ENCODE measurements around the gene CYP17A1. TPM values are rescaled to one million over a fixed set of nuclear protein-coding genes. Genes with fewer than 3 reads are reported as not detected.
A peak's percentile ranks its signal among the peaks of the same experiment; 100 is the strongest.
"Not testable (repeated sequence)": the region's sequence is repeated elsewhere in the genome, so short reads cannot be mapped to it uniquely, and the experiment has no call there.

Gene CYP17A1
- total RNA-seq, 2 donors from 2014 or later: not detected

GRCh38 chr10:102824664-102825063, 12.5 kb downstream of the CYP17A1 start:
- no peaks in the 10 kb centered on the region for H3K36me3 Mint-ChIP-seq (ENCODE audit: low read depth)

GRCh38 chr10:102822222-102822621, 15.0 kb downstream of the CYP17A1 start:
- Mint-ChIP-seq H3K4me1 (no peaks in the 10 kb centered on the region), H3K27me3 (no peaks in the 10 kb centered on the region), H3K27ac (no peak overlapping the region), H3K36me3 (ENCODE audit: low read depth) (no peaks in the 10 kb centered on the region), H3K4me3 (no peak overlapping the region), H3K9me3 (no peaks in the 10 kb centered on the region)
- no peak for ATAC-seq (replicated peaks)

More at GRCh38 chr10:102824664-102825063, 12.5 kb downstream of the CYP17A1 start:
- H3K27ac Mint-ChIP-seq: no peak overlapping the region
- H3K9me3 Mint-ChIP-seq: no peaks in the 10 kb centered on the region
- H3K4me1 Mint-ChIP-seq: no peaks in the 10 kb centered on the region
- no peak overlapping the region for H3K4me3 Mint-ChIP-seq
- ATAC-seq (replicated peaks): no peak
- no peaks in the 10 kb centered on the region for H3K27me3 Mint-ChIP-seq

GRCh38 chr10:102820008-102820407, 17.2 kb downstream of the CYP17A1 start:
- H3K27me3 Mint-ChIP-seq; H3K36me3 Mint-ChIP-seq (ENCODE audit: low read depth); H3K9me3 Mint-ChIP-seq; H3K4me1 Mint-ChIP-seq; H3K4me3 Mint-ChIP-seq; ATAC-seq (replicated peaks): not testable (repeated sequence)
- H3K27ac Mint-ChIP-seq: peak overlapping the region; percentile 24

DNA sequence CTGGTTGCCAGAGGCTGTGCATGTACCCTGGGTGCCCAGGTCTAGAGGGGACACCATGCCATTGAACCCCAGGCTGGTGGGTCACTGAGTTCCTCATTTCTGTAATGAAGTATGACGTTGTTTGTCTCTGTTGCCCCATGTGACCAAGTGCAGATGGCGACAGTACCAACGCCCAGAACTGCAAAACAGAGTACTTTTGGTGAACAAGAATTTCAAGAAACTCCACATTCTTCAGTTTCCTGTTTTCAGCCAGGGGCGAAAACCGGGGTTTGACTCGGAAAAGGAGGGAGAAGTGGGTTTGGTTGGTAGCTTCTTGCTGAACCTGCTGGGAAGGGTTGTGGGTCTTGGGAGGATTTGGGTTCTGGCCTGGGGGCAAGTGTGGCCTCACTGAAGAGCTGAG, 18.2 kb downstream of the CYP17A1 start:
- no peak for ATAC-seq (replicated peaks)
- H3K4me3 Mint-ChIP-seq: no peak overlapping the region
- H3K36me3 Mint-ChIP-seq (ENCODE audit: low read depth): peaks cover 15% of the 10 kb centered on the region
- no peak overlapping the region for H3K27ac Mint-ChIP-seq
- H3K27me3 Mint-ChIP-seq: no peaks in the 10 kb centered on the region
- no peaks in the 10 kb centered on the region for H3K9me3 Mint-ChIP-seq
- no peaks in the 10 kb centered on the region for H3K4me1 Mint-ChIP-seq

DNA sequence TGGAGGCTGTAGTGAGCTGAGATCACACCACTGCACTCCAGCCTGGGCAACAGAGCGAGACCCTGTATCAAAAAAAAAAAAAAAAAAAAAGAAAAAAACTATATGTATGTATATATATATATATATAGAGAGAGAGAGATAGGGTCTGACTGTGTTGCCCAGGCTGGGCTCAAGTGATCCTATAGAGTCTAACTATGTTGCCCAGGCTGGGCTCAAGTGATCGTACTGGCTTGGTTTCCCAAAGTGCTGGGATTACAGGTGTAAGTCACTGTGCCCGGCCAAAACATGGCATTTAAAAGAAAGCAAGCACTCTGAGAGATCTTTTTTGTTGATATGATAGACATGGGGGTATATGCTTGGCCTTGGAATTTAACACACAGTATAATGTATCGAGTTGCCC, 20.0 kb downstream of the CYP17A1 start:
- Mint-ChIP-seq H3K9me3 (no peaks in the 10 kb centered on the region), H3K4me1 (no peaks in the 10 kb centered on the region), H3K27me3 (no peaks in the 10 kb centered on the region), H3K4me3 (no peak overlapping the region), H3K36me3 (ENCODE audit: low read depth) (peaks cover 34% of the 10 kb centered on the region), H3K27ac (no peak overlapping the region)
- no peak for ATAC-seq (replicated peaks)

DNA sequence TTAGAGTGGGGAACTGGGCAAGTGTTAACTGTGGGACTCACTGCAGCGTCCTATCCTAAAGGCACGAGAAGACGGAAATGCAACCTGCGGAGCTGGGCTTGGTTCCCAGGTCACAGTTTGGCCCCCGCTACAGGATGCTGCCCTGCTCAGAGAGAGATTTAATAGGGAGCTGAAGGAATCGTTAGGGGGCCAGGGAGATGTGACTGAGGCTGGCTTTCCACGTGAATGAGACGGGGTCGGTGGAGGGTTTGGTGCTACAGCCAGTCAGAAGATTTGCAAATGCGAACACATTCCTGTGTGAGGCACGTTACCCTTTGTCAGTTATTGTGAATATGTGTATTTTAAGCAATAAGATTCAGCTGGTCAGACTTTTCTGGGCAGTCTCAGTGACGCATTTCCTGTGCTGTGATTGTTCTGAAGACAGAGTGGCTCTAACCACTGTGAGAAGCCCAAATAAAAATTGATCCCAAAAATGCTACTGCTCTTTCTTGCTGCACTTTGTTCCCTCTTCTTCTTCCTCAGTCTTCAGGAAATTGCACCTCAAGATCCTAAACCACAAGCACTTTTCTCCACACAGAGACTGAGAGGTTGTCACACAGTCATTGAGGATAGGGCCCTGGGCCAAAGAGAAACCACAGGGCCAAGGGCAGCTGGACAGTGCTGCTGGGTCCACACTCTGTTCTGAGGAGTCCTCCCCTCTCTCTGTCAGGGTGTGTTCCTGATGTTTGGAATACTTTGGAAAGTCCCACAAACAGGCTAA, 21.2 kb downstream of the CYP17A1 start:
- no peaks in the 10 kb centered on the region for H3K9me3 Mint-ChIP-seq
- no peaks in the 10 kb centered on the region for H3K27me3 Mint-ChIP-seq
- H3K4me3 Mint-ChIP-seq: no peak overlapping the region
- H3K27ac Mint-ChIP-seq: no peak overlapping the region
- H3K36me3 Mint-ChIP-seq (ENCODE audit: low read depth): peaks cover 46% of the 10 kb centered on the region
- ATAC-seq (replicated peaks): no peak
- H3K4me1 Mint-ChIP-seq: no peaks in the 10 kb centered on the region

DNA sequence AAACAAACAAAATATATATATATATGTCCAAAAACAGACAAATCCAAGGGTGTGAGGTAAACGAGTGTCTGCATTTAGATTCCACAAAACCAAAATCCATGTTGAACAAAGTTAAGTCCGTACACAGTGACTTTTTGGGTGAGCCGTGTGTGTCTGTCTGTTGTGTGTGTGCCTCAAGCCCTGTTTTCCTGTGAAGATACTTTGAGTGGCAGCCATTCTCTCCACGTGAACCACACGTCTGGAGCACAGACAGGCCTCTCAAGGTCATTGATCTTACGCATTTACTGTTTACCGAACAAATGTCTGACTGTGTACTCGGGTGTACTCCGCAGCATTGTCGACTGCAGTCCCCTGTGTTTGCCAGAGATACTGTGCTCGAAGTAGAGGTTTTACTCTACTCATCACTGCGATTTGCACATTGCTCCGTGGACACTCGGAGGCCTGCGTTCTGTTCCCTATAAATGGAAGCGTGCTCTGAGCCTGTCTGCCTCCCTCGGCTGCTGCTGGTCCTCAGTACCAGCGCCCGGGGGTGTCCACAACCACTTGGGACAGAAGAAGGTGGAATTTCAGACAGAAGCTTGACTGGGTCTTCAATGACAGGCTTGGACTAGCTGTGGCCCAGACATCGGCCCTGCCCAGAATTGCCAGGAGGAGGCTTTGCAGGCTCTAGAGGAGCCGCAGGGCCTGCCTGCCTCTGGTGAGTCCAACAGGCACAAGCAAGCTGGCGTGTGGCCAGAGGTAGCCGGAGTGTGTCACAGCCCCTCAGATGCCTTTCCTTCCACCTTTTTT, 22.1 kb downstream of the CYP17A1 start:
- ATAC-seq (replicated peaks): no peak
- Mint-ChIP-seq H3K9me3 (no peaks in the 10 kb centered on the region), H3K4me3 (no peak overlapping the region), H3K4me1 (no peaks in the 10 kb centered on the region), H3K36me3 (ENCODE audit: low read depth) (peaks cover 55% of the 10 kb centered on the region), H3K27ac (no peak overlapping the region), H3K27me3 (no peaks in the 10 kb centered on the region)

- peaks cover 61% of the 10 kb centered on the region for H3K36me3 Mint-ChIP-seq (ENCODE audit: low read depth)
- H3K4me3 Mint-ChIP-seq: no peak overlapping the region
- H3K27me3 Mint-ChIP-seq: no peaks in the 10 kb centered on the region
- ATAC-seq (replicated peaks): no peak
- H3K27ac Mint-ChIP-seq: no peak overlapping the region
- H3K9me3 Mint-ChIP-seq: no peaks in the 10 kb centered on the region
- no peaks in the 10 kb centered on the region for H3K4me1 Mint-ChIP-seq
Measured at GRCh38 chr10:102814453-102814871, 22.8 kb downstream of the CYP17A1 start.

DNA sequence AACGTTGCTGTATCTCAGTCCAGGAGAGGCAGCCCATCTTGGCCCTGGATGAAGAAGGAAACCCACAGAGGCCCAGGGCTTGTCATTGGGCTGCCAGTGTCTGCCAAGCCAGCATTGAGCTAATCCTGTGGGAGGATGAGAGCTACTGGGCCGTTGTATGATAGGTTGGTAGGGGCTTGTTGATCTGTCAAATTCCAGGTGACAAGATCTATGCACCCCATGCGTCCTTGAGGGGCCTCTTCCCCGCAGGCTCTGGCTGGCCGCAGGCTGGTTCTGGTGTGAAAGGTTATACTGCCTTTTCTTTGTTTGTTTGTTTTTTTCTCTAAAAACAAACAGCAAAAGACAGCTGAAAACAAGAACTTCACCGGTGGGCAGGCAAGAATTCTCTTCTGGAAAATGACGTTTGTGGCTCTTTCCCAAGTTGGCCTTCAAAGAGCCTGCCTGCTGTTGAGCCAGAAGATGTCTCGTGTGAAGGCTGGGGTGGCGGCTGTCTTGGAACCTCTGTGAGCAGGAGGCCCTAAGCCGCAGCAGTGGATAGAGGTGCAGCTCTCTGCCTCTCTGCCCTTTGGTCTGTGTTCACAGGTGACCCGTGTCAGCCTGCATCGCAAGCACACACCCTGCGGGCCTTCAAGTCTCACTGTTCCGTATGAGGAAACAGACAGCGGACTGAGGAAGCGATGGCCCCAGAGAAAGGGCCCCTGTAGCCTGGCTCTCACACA, 23.3 kb downstream of the CYP17A1 start:
- H3K4me1 Mint-ChIP-seq: no peaks in the 10 kb centered on the region
- no peaks in the 10 kb centered on the region for H3K9me3 Mint-ChIP-seq
- H3K27ac Mint-ChIP-seq: no peak overlapping the region
- H3K4me3 Mint-ChIP-seq: no peak overlapping the region
- no peak for ATAC-seq (replicated peaks)
- H3K36me3 Mint-ChIP-seq (ENCODE audit: low read depth): peaks cover 64% of the 10 kb centered on the region
- no peaks in the 10 kb centered on the region for H3K27me3 Mint-ChIP-seq

DNA sequence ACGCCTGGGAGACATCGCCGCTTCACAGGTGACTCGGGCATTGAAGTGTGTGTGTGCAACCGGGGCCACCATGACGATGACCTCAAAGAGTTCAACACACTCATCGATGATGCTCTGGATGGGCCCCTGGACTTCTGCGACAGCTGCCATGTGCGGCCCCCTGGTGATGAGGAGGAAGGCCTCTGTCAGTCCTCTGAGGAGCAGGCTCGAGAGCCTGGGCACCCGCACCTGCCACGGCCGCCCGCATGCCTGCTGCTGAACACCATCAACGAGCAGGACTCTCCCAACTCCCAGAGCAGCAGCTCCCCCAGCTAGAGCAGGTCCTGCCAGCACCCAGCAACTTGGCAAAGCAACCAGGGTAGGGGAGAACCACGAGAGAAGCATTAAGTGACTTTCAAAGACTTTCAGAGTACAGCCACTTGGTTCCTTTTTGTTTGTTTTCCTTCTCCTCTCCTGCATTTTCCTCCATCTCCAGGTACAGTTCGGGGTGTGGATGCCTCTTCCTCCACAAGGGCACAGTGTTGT, 24.1 kb downstream of the CYP17A1 start:
- no peaks in the 10 kb centered on the region for H3K9me3 Mint-ChIP-seq
- ATAC-seq (replicated peaks): no peak
- H3K27ac Mint-ChIP-seq: no peak overlapping the region
- no peaks in the 10 kb centered on the region for H3K4me1 Mint-ChIP-seq
- no peaks in the 10 kb centered on the region for H3K27me3 Mint-ChIP-seq
- H3K36me3 Mint-ChIP-seq (ENCODE audit: low read depth): peaks cover 72% of the 10 kb centered on the region
- no peak overlapping the region for H3K4me3 Mint-ChIP-seq

DNA sequence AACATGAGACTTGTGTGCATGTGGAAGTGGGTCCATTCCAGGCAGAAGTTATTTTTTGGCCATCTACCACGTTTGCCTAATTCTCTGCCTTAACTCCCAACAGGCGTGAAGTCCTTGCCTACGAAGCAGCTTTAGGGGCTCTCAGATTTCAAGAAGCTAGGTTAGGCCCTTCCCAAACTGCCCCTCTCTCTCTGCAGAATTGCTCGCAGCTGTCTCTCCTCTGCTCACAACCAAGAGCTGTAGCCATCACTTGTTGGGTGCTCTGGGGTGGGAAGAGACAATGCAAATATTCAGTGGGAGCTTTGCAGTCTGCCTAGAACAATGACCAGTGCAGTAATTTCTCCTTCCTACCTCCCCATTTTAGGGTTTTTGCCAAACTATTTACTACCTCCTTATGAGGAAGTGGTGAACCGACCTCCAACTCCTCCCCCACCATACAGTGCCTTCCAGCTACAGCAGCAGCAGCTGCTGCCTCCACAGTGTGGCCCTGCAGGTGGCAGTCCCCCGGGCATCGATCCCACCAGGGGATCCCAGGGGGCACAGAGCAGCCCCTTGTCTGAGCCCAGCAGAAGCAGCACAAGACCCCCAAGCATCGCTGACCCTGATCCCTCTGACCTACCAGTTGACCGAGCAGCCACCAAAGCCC, 24.9 kb downstream of the CYP17A1 start:
- Mint-ChIP-seq H3K27me3 (no peaks in the 10 kb centered on the region), H3K27ac (peak overlapping the region; percentile 70), H3K9me3 (no peaks in the 10 kb centered on the region), H3K4me3 (no peak overlapping the region), H3K36me3 (ENCODE audit: low read depth) (peaks cover 72% of the 10 kb centered on the region), H3K4me1 (no peaks in the 10 kb centered on the region)
- no peak for ATAC-seq (replicated peaks)

DNA sequence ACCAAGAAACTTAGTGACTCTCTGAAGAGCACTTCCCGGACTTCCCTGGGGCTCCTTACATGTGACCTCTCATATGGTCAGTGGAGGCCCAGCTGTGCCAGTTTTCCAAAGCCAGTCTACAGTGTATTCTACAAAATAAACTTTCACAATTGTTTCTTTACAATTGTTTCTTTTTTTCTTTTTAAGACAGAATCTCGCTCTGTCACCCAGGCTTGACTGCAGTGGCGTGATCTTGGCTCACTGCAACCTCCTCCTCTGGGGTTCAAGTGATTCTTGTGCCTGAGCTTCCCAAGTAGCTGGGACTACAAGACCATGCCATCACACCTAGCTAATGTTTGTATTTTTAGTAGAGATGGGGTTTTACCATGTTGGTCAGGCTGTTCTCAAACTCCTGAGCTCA, 25.9 kb downstream of the CYP17A1 start:
- H3K27ac Mint-ChIP-seq: no peak overlapping the region

GRCh38 chr10:102808380-102808779, 28.8 kb downstream of the CYP17A1 start:
- Mint-ChIP-seq H3K4me1 (peaks cover 6% of the 10 kb centered on the region), H3K36me3 (ENCODE audit: low read depth) (peaks cover 74% of the 10 kb centered on the region), H3K4me3 (no peak overlapping the region), H3K27ac (no peak overlapping the region), H3K27me3 (no peaks in the 10 kb centered on the region), H3K9me3 (no peaks in the 10 kb centered on the region)
- no peak for ATAC-seq (replicated peaks)

More for the DNA sequence above, 25.9 kb downstream of the CYP17A1 start:
- Mint-ChIP-seq H3K27me3 (no peaks in the 10 kb centered on the region), H3K4me3 (no peak overlapping the region), H3K4me1 (no peaks in the 10 kb centered on the region), H3K36me3 (ENCODE audit: low read depth) (peaks cover 80% of the 10 kb centered on the region), H3K9me3 (no peaks in the 10 kb centered on the region)
- ATAC-seq (replicated peaks): no peak
